HG02970 (cell line): ENCODE results near the gene ORC1.

Experiments
- ATAC-seq: cut with Tn5 transposase; IDR thresholded peaks from one replicate; pipeline ENCODE4 v1.9.1; 2021; ENCODE audit warnings: mild to moderate bottlenecking, moderate library complexity, moderate number of reproducible peaks; ENCODE audit not compliant: unreplicated experiment, low FRiP score

Gene ORC1

GRCh38 chr1:52404116-52404974 is at the start of gene ORC1, which contains the start of gene PRPF38A:
Gene ORC1, minus strand, starts transcription at chr1:52404423. Its CDS starts 2,200 bp downstream, at chr1:52402223.
Gene PRPF38A, plus strand, starts transcription at chr1:52404602. Its CDS starts 148 bp downstream, at chr1:52404750.
- peak; percentile 93 for ATAC-seq

- no peak for ATAC-seq
Measured at GRCh38 chr1:52444463-52444862, 40.2 kb upstream of the ORC1 start.

- ATAC-seq: no peak
Measured at GRCh38 chr1:52439976-52440375, 35.8 kb upstream of the ORC1 start.

GRCh38 chr1:52436817-52437216 is 32.6 kb upstream of the ORC1 start:
- no peak for ATAC-seq

GRCh38 chr1:52435650-52436049 is 31.4 kb upstream of the ORC1 start:
- no peak for ATAC-seq

- ATAC-seq: no peak
Measured at GRCh38 chr1:52435211-52435610, 31.0 kb upstream of the ORC1 start.

- ATAC-seq: no peak
Measured at GRCh38 chr1:52432807-52433206, 28.6 kb upstream of the ORC1 start.

GRCh38 chr1:52427152-52427551 is 22.9 kb upstream of the ORC1 start:
- no peak for ATAC-seq

- ATAC-seq: no peak
Measured at GRCh38 chr1:52426371-52426770, 22.1 kb upstream of the ORC1 start.

- ATAC-seq: no peak
Measured at GRCh38 chr1:52424813-52425212, 20.6 kb upstream of the ORC1 start.

GRCh38 chr1:52424231-52424636 is 20.0 kb upstream of the ORC1 start:
- no peak for ATAC-seq

- ATAC-seq: no peak
Measured at GRCh38 chr1:52423771-52424170, 19.5 kb upstream of the ORC1 start.

- ATAC-seq: no peak
Measured at GRCh38 chr1:52423055-52423454, 18.8 kb upstream of the ORC1 start.

- ATAC-seq: no peak
Measured at GRCh38 chr1:52420713-52421112, 16.5 kb upstream of the ORC1 start.

- no peak for ATAC-seq
Measured at GRCh38 chr1:52416811-52417210, 12.6 kb upstream of the ORC1 start.

GRCh38 chr1:52414942-52415341 is 10.7 kb upstream of the ORC1 start:
- ATAC-seq: no peak

- ATAC-seq: no peak
Measured at GRCh38 chr1:52413410-52413989, 9.3 kb upstream of the ORC1 start.

GRCh38 chr1:52404975-52405338 is 734 bp upstream of the ORC1 start:
- ATAC-seq: no peak

GRCh38 chr1:52403566-52404115 is 582 bp downstream of the ORC1 start:
- ATAC-seq: peak; percentile 25

GRCh38 chr1:52402860-52403240 is 1.4 kb downstream of the ORC1 start:
- ATAC-seq: no peak

- ATAC-seq: no peak
Measured at GRCh38 chr1:52400131-52400530, 4.1 kb downstream of the ORC1 start.

GRCh38 chr1:52399629-52400028 is 4.6 kb downstream of the ORC1 start:
- ATAC-seq: no peak
